Fibroblast of pulmonary artery (primary cell): ENCODE measurements around the gene CEACAM3.

Experiments
- DNase-seq: peaks from one replicate; pipeline ENCODE4 v3.0.0-alpha.2; 2010; ENCODE audit warnings: low read depth
- H3K4me3 ChIP-seq: replicated peaks from 2 replicates; pipeline ENCODE4 v1.5.1; 2011; ENCODE audit warnings: low read depth, mild to moderate bottlenecking, control low read depth, low read length, moderate library complexity
- TF ChIP-seq, protein P1 (sequence below): IDR thresholded peaks from 2 replicates; pipeline ENCODE4 v1.5.1; 2011; ENCODE audit warnings: mild to moderate bottlenecking, control low read depth, low read length, inconsistent platforms; ENCODE audit errors: missing control alignments

CEACAM3 gene

GRCh38 chr19:41845051-41845590, 48.7 kb downstream of the CEACAM3 start:
- TF ChIP-seq, protein P1, sequence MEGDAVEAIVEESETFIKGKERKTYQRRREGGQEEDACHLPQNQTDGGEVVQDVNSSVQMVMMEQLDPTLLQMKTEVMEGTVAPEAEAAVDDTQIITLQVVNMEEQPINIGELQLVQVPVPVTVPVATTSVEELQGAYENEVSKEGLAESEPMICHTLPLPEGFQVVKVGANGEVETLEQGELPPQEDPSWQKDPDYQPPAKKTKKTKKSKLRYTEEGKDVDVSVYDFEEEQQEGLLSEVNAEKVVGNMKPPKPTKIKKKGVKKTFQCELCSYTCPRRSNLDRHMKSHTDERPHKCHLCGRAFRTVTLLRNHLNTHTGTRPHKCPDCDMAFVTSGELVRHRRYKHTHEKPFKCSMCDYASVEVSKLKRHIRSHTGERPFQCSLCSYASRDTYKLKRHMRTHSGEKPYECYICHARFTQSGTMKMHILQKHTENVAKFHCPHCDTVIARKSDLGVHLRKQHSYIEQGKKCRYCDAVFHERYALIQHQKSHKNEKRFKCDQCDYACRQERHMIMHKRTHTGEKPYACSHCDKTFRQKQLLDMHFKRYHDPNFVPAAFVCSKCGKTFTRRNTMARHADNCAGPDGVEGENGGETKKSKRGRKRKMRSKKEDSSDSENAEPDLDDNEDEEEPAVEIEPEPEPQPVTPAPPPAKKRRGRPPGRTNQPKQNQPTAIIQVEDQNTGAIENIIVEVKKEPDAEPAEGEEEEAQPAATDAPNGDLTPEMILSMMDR, result no peak
- H3K4me3 ChIP-seq, result no peak overlapping the region
- no peak for DNase-seq

GRCh38 chr19:41847351-41848105, 51.1 kb downstream of the CEACAM3 start:
- no peak for DNase-seq
- no peak overlapping the region for H3K4me3 ChIP-seq
- TF ChIP-seq, protein P1, result no peak

- DNase-seq, result no peak
- TF ChIP-seq, protein P1, result no peak
- no peak overlapping the region for H3K4me3 ChIP-seq
Measured at GRCh38 chr19:41848666-41849065, 52.3 kb downstream of the CEACAM3 start.

DNA sequence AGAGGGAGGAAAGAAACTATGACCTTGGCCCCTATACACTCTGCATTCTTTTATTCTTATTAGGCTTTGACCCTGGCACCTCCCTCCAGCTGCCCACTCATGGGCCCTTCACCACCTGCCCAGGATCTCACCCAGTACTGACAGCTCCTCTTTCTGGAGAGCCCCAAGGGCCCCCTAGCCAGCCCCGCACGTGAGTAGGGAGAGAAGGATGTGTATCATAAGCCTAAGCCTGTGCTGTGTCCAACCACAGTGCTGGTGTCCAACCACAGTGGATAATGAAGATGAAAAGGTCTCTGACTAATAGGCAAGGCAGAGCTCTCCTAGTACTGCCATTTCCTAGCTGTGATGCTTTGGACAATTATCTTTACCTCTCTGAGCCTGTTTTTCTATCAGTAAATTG, 52.7 kb downstream of the CEACAM3 start:
- H3K4me3 ChIP-seq, result no peak overlapping the region
- DNase-seq, result no peak
- TF ChIP-seq, protein P1, result no peak

- no peak for DNase-seq
- TF ChIP-seq, protein P1, result no peak
- no peak overlapping the region for H3K4me3 ChIP-seq
Measured at GRCh38 chr19:41850381-41850780, 54.0 kb downstream of the CEACAM3 start.

GRCh38 chr19:41851456-41851855, 55.1 kb downstream of the CEACAM3 start:
- H3K4me3 ChIP-seq, result no peak overlapping the region
- no peak for DNase-seq
- TF ChIP-seq, protein P1, result no peak

- DNase-seq, result no peak
- TF ChIP-seq, protein P1, result no peak
- no peak overlapping the region for H3K4me3 ChIP-seq
Measured at GRCh38 chr19:41853344-41853743, 57.0 kb downstream of the CEACAM3 start.
